Lower leg skin (tissue), 4 donors: ENCODE measurements around the gene OR52D1. TPM values are rescaled to one million over a fixed set of nuclear protein-coding genes. Genes with fewer than 3 reads are reported as not detected.

Source experiments
- DNase-seq, 2 donors: peaks; one replicate each; pipeline ENCODE4 v3.0.0-alpha.2; 2019; ENCODE audit warnings: low spot score in 2 of 2
- H3K4me3 ChIP-seq: fragments of 200-600 bp; sonication (generic); 2 replicates; pipeline ENCODE4 v1.5.1; 2017; ENCODE audit warnings: mild to moderate bottlenecking, low read depth; ENCODE audit not compliant: poor library complexity, severe bottlenecking
- POLR2A ChIP-seq, 2 donors: fragments of 450-650 bp; IDR thresholded peaks; one replicate each; pipeline ENCODE4 v1.6.1; 2016 to 2017; ENCODE audit warnings: antibody characterized with exemption in 2 of 2, mild to moderate bottlenecking in 1 of 2, moderate library complexity in 1 of 2
- WGBS, 2 donors: methylation state at CpG; one replicate each; pipeline ENCODE4 v1.1.5; 2018; 5-methylcytosine and 5-hydroxymethylcytosine counted together
- intact Hi-C: fragments of 100-400 bp; cut with DNase I; formaldehyde crosslinking; loops from one replicate; pipeline ENCODE4 v1.15.0; 2023; ENCODE audit warnings: low total_unique reads
- total RNA-seq, 4 donors: library from RNA; depleted of rRNA; stranded (reverse); fragments of >200 nt; gene quantifications; one replicate each; pipeline ENCODE4 v1.1.0, GENCODE V29; 2016
- TF ChIP-seq, protein P1 (sequence below), 3 donors: fragments of 450-650 bp; IDR thresholded peaks; one replicate each; pipeline ENCODE4 v1.5.1; 2016; ENCODE audit warnings: antibody characterized with exemption in 3 of 3, mild to moderate bottlenecking in 3 of 3, moderate library complexity in 2 of 3

The OR52D1 gene
- total RNA-seq, 4 donors from 2014 or later, result not detected

GRCh38 chr11:5486421-5486820, 2.1 kb upstream of the OR52D1 start:
- WGBS, 2 donors, result 74 to 76% methylated on average over 3 of the region's 3 CpGs
- DNase-seq, result no peak
- TF ChIP-seq POLR2A (IDR thresholded peaks at IDR 0.05), result no peak
- TF ChIP-seq, protein P1, sequence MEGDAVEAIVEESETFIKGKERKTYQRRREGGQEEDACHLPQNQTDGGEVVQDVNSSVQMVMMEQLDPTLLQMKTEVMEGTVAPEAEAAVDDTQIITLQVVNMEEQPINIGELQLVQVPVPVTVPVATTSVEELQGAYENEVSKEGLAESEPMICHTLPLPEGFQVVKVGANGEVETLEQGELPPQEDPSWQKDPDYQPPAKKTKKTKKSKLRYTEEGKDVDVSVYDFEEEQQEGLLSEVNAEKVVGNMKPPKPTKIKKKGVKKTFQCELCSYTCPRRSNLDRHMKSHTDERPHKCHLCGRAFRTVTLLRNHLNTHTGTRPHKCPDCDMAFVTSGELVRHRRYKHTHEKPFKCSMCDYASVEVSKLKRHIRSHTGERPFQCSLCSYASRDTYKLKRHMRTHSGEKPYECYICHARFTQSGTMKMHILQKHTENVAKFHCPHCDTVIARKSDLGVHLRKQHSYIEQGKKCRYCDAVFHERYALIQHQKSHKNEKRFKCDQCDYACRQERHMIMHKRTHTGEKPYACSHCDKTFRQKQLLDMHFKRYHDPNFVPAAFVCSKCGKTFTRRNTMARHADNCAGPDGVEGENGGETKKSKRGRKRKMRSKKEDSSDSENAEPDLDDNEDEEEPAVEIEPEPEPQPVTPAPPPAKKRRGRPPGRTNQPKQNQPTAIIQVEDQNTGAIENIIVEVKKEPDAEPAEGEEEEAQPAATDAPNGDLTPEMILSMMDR (IDR thresholded peaks at IDR 0.05), result no peak
- no peak overlapping the region for H3K4me3 ChIP-seq
- intact Hi-C loops, result no loop called here

- intact Hi-C loops, result no loop called here
These were observed 414 bp downstream of the OR52D1 start for GRCh38 chr11:5488798-5489399.

DNA sequence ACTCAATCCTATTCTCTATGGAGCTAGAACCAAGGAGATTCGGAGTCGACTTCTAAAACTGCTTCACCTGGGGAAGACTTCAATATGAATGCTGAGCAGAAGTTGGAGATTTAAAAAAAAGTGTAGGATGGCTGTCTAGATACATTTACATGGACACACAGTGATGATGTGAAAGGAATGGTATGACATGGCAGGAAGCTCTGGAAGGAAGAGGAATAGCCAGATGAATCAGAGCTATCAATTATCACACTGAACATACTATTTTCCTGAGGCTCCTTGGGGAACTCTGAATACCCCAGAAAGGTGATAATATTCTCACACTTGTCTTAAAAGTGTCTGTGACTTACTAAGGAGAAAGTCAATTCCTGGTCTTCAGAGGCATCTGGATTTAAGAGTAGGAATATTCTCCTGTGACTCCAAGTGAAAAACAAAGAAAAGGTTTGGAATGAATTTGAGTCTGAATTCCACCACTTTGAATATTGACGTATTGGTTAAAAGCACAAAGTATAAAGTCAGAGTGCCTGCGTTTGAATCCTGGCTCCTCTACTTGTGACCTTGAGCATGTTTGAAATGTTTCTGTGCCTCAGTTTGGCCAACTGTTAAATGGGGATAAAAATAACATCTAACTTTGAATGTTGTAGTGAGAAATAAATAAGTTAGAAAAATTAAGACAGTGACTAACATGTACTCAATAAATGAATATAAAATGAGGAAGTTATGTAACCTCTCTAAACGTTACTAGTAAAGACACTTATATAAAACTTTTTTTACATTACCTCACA, 1.3 kb downstream of the OR52D1 start:
- TF ChIP-seq, protein P1 (IDR thresholded peaks at IDR 0.05), result no peak
- no peak for TF ChIP-seq POLR2A (IDR thresholded peaks at IDR 0.05)
- no peak overlapping the region for H3K4me3 ChIP-seq
- DNase-seq, result no peak
- 53% methylated on average over 5 of the region's 5 CpGs for WGBS, 2 donors
- intact Hi-C loops, result no loop called here

More at GRCh38 chr11:5488798-5489399, 414 bp downstream of the OR52D1 start:
- H3K4me3 ChIP-seq, result no peak overlapping the region
- WGBS, 2 donors, result 82 to 91% methylated on average over 4 of the region's 4 CpGs
- TF ChIP-seq, protein P1 (IDR thresholded peaks at IDR 0.05), result no peak
- TF ChIP-seq POLR2A (IDR thresholded peaks at IDR 0.05), result no peak
- DNase-seq, result no peak

- TF ChIP-seq POLR2A (IDR thresholded peaks at IDR 0.05), result no peak
- TF ChIP-seq, protein P1 (IDR thresholded peaks at IDR 0.05), result no peak
These were observed 11.2 kb downstream of the OR52D1 start for GRCh38 chr11:5499671-5500070.

DNA sequence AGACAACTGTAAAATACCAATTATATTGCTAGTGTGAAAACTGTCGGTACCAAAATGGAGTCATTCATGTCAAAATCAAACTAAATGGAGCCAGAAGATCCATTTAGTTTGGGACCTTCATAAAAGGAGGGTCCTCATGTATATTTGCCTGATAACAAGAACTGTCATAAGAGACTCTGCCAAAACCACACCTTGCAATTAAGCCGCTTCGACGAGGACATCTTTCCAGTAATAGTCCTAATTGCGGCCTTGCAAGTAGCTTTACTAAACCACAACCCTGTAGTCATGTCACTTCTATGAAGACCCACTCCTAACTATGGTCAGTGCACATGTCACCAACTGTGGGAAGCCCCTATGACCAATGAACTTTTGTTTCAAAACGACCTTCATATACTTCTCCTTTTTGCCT, 11.9 kb downstream of the OR52D1 start:
- intact Hi-C loops, result no loop called here
- no peak for TF ChIP-seq POLR2A (IDR thresholded peaks at IDR 0.05)
- TF ChIP-seq, protein P1 (IDR thresholded peaks at IDR 0.05), result no peak
- WGBS, 2 donors, result 81 to 82% methylated on average over 6 of the region's 6 CpGs

More at GRCh38 chr11:5499671-5500070, 11.2 kb downstream of the OR52D1 start:
- DNase-seq, result no peak
- WGBS, 2 donors, result 64 to 68% methylated on average over 2 of the region's 2 CpGs
- H3K4me3 ChIP-seq, result no peak overlapping the region
- intact Hi-C loops, result no loop called here

More for the DNA sequence above, 11.9 kb downstream of the OR52D1 start:
- no peak overlapping the region for H3K4me3 ChIP-seq
- DNase-seq, result no peak
